K562 (cell line): ENCODE data around the gene TULP1. TPM values are rescaled to one million over a fixed set of nuclear protein-coding genes. Genes with fewer than 3 reads are reported as not detected.

Experiments used
- polyA plus RNA-seq, 8 experiments: library from polyadenylated mRNA; depleted of rRNA in 4 of 8; stranded (reverse) in 5 of 8; unstranded in 3 of 8; fragments of >200 nt; fragmentation: Nextera tagmentation in 2 of 8; fragmentation: Illumina TruSeq in 1 of 8; extraction: Ambion mirVana in 2 of 8; extraction: Trizol in 1 of 8; gene quantifications; 2 replicates each; pipeline versions ENCODE4 v1.2.1 to v1.2.3, GENCODE V29; 2011 to 2014; ENCODE audit warnings: inconsistent platforms in 1 of 8, missing spikeins in 1 of 8
- total RNA-seq, 7 experiments: library from RNA; depleted of rRNA in 6 of 7; stranded (reverse); fragments of >200 nt in 6 of 7; fragmentation: Illumina TruSeq in 2 of 7; extraction: Trizol in 2 of 7; gene quantifications; 2 replicates each; pipeline versions ENCODE4 v1.2.1 to v1.2.3, GENCODE V29; 2011 to 2021; ENCODE audit warnings: low replicate concordance in 1 of 7
- TF ChIP-seq, protein P1 (sequence below): fragments of 450-650 bp; IDR thresholded peaks from 2 replicates; pipeline ENCODE4 v1.6.1; 2017; ENCODE audit warnings: antibody characterized with exemption, mild to moderate bottlenecking
- TF ChIP-seq, protein P2 (sequence below): IDR thresholded peaks from 2 replicates; pipeline ENCODE4 v1.6.1; 2011; ENCODE audit warnings: borderline replicate concordance, low read depth, mild to moderate bottlenecking, moderate library complexity, low read length; ENCODE audit not compliant: insufficient read depth, poor library complexity, severe bottlenecking

Gene TULP1
- total and polyA plus RNA-seq, 9 of the 15 experiments (the other 6 are each of a cell fraction or from before 2014, with no cell fraction given), result 0.06 to 0.17 (median 0.09) TPM; not detected in 6

DNA sequence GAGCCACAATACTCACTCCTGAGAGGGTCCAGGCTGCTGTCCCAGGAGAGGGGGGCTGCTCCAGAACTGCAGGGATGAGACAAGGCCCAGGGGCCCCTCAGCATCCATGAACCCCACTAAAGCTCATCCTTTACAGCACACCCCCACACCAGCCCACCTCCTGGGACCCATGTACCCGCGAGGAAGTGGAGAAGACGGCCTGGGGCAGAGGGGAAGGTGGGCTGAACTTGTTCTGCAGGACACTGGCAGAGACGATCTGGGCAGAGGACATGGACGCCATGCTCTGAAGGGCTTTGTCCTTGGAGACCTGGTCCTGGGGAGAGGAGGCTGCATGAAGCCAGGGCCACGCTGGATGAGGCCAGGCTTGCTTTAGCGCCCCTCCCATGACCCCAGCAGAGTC lies 34.4 kb downstream of the TULP1 start (continued):
- TF ChIP-seq, protein P1, sequence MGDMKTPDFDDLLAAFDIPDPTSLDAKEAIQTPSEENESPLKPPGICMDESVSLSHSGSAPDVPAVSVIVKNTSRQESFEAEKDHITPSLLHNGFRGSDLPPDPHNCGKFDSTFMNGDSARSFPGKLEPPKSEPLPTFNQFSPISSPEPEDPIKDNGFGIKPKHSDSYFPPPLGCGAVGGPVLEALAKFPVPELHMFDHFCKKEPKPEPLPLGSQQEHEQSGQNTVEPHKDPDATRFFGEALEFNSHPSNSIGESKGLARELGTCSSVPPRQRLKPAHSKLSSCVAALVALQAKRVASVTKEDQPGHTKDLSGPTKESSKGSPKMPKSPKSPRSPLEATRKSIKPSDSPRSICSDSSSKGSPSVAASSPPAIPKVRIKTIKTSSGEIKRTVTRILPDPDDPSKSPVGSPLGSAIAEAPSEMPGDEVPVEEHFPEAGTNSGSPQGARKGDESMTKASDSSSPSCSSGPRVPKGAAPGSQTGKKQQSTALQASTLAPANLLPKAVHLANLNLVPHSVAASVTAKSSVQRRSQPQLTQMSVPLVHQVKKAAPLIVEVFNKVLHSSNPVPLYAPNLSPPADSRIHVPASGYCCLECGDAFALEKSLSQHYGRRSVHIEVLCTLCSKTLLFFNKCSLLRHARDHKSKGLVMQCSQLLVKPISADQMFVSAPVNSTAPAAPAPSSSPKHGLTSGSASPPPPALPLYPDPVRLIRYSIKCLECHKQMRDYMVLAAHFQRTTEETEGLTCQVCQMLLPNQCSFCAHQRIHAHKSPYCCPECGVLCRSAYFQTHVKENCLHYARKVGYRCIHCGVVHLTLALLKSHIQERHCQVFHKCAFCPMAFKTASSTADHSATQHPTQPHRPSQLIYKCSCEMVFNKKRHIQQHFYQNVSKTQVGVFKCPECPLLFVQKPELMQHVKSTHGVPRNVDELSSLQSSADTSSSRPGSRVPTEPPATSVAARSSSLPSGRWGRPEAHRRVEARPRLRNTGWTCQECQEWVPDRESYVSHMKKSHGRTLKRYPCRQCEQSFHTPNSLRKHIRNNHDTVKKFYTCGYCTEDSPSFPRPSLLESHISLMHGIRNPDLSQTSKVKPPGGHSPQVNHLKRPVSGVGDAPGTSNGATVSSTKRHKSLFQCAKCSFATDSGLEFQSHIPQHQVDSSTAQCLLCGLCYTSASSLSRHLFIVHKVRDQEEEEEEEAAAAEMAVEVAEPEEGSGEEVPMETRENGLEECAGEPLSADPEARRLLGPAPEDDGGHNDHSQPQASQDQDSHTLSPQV, result no peak
- TF ChIP-seq, protein P2, sequence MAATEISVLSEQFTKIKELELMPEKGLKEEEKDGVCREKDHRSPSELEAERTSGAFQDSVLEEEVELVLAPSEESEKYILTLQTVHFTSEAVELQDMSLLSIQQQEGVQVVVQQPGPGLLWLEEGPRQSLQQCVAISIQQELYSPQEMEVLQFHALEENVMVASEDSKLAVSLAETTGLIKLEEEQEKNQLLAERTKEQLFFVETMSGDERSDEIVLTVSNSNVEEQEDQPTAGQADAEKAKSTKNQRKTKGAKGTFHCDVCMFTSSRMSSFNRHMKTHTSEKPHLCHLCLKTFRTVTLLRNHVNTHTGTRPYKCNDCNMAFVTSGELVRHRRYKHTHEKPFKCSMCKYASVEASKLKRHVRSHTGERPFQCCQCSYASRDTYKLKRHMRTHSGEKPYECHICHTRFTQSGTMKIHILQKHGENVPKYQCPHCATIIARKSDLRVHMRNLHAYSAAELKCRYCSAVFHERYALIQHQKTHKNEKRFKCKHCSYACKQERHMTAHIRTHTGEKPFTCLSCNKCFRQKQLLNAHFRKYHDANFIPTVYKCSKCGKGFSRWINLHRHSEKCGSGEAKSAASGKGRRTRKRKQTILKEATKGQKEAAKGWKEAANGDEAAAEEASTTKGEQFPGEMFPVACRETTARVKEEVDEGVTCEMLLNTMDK, result no peak
